ENCODE data around the gene TBC1D4.
"Not testable (repeated sequence)": the region's sequence is repeated elsewhere in the genome, so short reads cannot be mapped to it uniquely, and the experiment has no call there.

The TBC1D4 gene

DNA sequence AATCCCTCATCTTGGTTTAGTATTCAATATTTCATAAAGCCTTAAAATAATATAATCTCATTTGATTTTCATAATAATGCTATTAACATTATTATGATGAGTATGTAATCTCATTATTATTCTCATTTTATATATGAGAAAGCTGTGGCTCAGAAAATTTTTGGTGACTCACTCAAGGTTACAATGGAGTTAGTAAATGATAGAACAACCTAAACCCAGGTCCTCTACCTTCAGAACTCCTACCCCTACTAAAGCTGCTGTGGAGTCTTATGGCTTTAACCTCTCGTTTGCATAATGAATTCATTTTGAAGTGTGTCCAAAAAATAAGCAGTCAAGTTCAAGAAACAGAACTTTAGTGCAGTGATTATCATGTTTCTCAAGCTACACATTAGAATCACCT lies 226.3 kb downstream of the TBC1D4 start:
- DNase-seq, result no peak

DNA sequence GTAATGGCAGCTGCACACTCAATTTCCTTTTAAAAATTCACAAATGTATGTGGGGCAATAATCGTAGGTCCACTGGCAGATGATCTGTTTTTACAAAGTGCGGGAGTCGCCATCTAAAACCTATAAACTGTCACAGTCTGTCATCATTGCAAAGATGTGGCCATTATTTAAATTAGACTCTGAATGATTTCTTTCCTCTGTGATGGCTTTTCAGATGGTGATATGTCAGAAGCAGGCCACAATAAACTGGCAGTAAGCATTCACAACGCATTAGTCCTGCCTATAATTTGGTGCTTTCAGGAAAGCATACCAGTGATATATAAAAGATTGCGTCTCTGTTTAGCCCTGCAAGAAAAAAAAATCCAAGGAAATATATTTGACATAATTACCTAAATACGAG lies 226.8 kb downstream of the TBC1D4 start:
- no peak for DNase-seq

DNA sequence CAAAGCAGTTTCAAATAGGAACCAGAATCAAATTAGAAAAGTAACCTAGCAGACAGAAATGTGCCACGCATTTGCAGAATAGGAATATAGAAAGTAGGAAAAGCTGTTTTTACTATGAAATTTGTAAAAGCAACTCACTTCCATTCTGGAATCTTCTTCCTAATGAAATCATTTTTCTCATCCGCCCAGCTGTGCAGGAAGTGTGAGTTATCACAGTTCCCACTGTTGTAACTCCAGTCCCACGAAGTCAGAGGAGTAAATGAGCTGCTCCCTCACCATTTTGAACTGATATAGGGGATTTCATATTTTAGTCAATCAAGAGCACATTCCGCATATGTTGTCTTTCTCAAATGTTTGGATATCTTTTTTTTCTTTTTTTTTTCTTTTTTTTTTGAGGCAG lies 230.8 kb downstream of the TBC1D4 start:
- DNase-seq, result no peak

DNA sequence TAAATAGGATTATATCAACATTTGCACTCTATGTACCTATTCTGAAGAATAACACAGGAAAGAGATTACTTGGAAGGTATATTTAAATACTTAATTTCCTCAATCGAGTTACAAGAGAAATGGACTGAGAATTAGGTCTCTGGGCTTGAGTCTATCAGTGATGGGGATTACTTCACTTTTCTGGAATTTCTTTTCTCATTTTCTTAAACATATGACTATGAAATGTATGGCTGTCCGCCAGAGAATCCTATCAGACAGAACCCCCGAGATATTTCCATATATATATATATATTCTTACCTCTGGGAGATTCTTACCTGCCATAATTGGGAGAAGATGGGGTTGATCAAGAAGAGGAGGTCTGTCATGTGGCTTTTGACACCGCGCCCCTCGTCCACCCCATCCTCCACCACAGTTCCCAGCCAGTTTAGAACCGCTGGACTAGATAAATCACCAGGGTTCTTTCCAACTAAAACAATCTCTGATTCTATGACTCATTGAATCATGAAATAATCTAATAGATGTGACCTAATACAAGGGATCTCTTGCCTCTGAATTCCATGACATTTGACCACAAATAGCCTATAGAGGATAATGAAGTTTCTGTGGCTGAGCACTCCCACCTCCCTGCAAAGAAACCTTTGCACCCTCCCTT lies 231.3 kb downstream of the TBC1D4 start:
- no peak for DNase-seq

DNA sequence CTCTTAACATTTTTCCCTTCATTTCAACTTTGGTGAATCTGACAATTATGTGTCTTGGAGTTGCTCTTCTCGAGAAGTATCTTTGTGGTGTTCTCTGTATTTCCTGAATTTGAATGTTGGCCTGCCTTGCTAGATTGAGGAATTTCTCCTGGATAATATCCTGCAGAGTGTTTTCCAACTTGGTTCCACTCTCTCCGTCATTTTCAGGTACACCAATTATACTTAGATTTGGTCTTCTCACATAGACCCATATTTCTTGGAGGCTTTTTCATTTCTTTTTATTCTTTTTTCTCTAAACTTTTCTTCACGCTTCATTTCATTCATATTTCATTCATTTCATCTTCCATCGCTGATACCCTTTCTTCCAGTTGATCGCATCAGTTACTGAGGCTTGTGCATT lies 236.4 kb downstream of the TBC1D4 start:
- not testable (repeated sequence) for DNase-seq

DNA sequence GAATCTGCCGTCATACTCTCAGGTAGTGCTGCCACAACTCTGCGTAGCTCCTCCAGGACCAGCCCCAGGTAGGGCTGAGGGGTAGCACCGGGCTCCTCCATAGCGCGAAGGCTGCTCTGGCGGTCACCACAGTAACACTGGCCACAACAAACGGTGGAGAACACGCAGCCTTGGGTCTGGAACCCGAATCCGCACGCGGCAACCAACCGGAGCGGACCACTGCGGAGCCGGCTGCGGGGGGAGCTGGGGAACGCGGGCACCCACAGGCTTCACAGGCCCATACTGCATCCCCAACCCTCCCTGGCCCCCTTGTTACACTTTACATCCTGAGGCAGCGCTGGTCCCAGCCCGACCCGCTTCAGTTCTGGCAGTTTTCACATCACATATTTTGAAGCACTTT lies 241.7 kb downstream of the TBC1D4 start:
- DNase-seq, result not testable (repeated sequence)

DNA sequence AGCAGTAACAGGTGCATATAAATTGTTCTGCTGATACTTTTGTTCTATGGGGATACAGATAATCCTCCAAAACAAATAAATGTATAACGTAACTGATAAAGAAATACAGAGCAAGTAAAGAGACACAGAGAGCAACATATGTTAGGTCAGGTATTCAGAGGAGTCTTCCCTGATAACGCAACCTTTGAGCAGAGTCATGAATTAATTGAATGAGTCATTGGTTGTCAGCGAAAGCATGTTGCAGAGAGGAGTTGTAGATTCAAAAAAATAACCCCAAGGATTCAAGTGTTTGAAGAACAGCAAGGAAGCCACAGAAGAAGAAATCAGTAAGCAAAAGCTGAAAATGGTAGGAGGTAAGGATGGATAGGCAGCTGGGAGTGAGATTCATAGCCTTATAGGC lies 245.2 kb downstream of the TBC1D4 start:
- no peak for DNase-seq
